GM10266 (cell line): Measurements from ENCODE around the gene KCNN3.

Source experiments
- DNase-seq: peaks from one replicate; pipeline ENCODE4 v3.0.0; 2012; ENCODE audit errors: extremely low spot score
- TF ChIP-seq, protein P1 (sequence below): IDR thresholded peaks from 2 replicates; pipeline ENCODE4 v1.5.1; 2012; ENCODE audit warnings: mild to moderate bottlenecking, low read depth; ENCODE audit not compliant: control insufficient read depth, insufficient read depth; ENCODE audit errors: missing control alignments

Gene KCNN3

DNA sequence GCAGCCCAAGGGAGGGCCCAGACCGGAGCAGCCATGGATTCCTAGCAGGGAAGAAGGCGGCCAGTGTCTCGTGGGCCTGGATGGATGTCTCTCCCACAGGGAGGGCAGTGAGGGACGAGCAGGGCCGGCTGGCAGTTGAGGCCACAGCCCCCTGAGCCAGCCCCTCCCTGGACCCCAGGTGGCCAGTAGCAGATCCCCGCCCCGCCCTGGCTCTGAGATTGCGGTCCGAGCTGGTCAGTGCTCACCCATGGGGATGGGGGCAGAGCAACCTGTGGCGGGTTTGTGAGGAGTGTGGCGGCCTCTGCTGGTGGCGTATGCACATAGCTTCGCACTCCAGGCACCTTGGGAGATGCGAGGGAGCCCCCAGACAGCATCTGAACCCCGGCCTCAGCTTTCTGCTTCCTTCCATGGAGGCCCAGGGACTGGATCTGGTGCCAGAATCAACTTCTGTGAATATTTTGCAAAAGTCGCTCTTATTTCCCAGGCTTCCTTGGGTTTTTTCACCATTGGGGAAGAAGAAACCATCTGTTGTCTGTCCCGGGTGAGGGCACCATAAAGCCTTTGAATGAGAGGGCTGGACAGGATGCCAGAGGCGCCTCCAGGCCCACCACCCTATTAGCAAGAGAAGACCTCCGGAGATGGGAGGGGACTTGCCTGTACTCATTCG, 8.4 kb upstream of the KCNN3 start:
- DNase-seq = peak; percentile 74

GRCh38 chr1:154877370-154877974, 7.4 kb upstream of the KCNN3 start:
- DNase-seq = no peak
- TF ChIP-seq, protein P1, sequence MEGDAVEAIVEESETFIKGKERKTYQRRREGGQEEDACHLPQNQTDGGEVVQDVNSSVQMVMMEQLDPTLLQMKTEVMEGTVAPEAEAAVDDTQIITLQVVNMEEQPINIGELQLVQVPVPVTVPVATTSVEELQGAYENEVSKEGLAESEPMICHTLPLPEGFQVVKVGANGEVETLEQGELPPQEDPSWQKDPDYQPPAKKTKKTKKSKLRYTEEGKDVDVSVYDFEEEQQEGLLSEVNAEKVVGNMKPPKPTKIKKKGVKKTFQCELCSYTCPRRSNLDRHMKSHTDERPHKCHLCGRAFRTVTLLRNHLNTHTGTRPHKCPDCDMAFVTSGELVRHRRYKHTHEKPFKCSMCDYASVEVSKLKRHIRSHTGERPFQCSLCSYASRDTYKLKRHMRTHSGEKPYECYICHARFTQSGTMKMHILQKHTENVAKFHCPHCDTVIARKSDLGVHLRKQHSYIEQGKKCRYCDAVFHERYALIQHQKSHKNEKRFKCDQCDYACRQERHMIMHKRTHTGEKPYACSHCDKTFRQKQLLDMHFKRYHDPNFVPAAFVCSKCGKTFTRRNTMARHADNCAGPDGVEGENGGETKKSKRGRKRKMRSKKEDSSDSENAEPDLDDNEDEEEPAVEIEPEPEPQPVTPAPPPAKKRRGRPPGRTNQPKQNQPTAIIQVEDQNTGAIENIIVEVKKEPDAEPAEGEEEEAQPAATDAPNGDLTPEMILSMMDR = no peak

More for the DNA sequence above, 8.4 kb upstream of the KCNN3 start:
- TF ChIP-seq, protein P1 = peak; percentile 89

- no peak for DNase-seq
- TF ChIP-seq, protein P1 = no peak
These were observed 6.8 kb upstream of the KCNN3 start for GRCh38 chr1:154876842-154877369.

DNA sequence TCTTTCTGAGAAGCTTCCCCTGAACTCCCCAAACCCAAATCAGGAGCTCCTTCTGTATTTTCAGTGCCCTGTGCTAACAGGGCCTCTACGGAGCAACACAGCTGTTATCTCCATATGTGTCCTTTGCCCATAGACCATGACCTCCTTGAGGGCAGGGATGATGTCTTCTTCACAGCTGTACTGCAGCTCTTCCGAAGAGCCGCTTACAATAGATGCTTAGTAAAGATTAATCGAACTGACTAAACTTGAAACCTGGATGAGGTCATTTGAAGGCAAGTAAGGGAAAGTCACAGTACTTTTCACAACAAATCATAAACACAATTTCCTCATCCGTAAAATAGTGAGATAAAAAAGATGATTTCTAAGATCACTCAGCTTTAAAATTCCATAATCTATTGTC, 4.4 kb upstream of the KCNN3 start:
- DNase-seq = no peak
- TF ChIP-seq, protein P1 = no peak

- no peak for DNase-seq
- TF ChIP-seq, protein P1 = no peak
These were observed 3.4 kb upstream of the KCNN3 start for GRCh38 chr1:154873321-154873950.

GRCh38 chr1:154871374-154871773, 1.3 kb upstream of the KCNN3 start:
- TF ChIP-seq, protein P1 = no peak
- DNase-seq = no peak

DNA sequence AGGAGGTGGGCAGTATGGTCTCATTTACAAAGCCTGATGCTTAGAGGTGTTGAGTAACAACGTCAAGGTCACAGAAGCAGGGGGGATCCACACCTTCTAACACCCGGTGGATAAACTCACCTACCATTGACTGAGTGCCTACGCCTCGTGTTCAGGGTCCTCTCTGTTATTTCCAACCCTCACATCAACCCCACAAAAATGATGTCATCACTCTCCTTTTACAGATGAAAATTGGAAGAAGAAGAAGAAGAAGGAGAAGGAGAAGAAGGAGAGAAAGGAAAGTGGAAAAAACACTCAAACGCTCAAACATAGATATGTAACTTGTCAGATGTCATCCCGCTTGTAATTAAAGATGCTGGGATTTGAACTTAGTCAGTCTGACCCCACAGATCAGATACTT, 653 bp upstream of the KCNN3 start:
- no peak for DNase-seq
- TF ChIP-seq, protein P1 = no peak
